Measurements from ENCODE around the gene ZC3H4. TPM values are rescaled to one million over a fixed set of nuclear protein-coding genes. Genes with fewer than 3 reads are reported as not detected.

Gene ZC3H4
- total and polyA plus RNA-seq, 4 donors: 12.2 to 51.6 (median 16.2) TPM

DNA sequence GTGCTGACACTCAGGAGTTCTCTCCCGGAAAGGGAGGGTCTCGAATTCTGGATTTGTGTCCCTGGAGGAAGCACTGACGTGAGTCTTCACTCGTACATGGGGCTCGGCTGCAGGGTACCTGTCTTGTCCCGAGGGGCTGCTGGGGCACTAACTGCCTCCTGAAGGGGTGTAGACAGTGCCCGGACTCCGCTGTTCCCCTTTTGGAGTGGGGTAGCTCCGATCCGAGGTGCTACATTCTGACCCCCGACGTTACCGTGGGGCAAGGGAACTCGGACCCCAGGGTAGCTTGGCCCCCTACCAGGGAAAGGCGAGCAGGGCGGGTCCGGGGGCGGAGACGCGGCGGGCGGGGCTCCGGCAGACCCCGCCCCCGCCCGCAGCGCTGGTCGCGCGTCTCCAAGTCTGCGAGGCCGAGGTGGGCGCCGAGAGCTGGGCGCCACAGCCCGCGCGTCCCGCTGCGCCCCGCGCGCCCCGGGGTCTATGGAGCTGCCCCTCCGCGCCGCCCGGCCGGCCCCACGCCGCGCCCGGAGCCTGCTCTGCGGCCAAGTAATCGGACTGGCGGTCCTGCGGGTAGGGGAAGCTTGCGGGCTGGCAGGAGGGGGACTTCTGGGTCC, 94.0 kb downstream of the ZC3H4 start, which contains the start of gene NPAS1:
Gene NPAS1, plus strand, starts transcription at position 407 of the 611 bp plus-strand sequence. CDS start 1,211 bp downstream, outside the sequence.
- DNase-seq (no peak), ATAC-seq (ENCODE audit: insufficient read depth, low FRiP score) (no peak)
- 2 to 3% methylated on average over 30 to 58 of the region's 58 CpGs for WGBS, 2 donors
- Histone ChIP-seq H3K4me1 (ENCODE audit: control insufficient read depth in 5 of 5, insufficient read depth in 5 of 5, low read length in 5 of 5) (peaks cover 0 to 14% (median 2%) of the 10 kb centered on the region in 5 donors), H3K36me3 (ENCODE audit: control insufficient read depth in 4 of 4, insufficient read depth in 4 of 4, low read length in 4 of 4) (no peaks in the 10 kb centered on the region), H3K27ac (ENCODE audit: low read depth in 1 of 2, low read length in 1 of 2) (no peak within 1 kb of the TSS), H3K27me3 (ENCODE audit: control insufficient read depth in 3 of 3, insufficient read depth in 3 of 3, low read length in 2 of 3) (peaks cover 5 to 45% (median 43%) of the 10 kb centered on the region in 3 donors), H3K9ac (ENCODE audit: insufficient read depth in 1 of 2, low read length in 2 of 2) (no peak within 1 kb of the TSS), H3K9me3 (ENCODE audit: control insufficient read depth in 4 of 4, insufficient read depth in 3 of 4, low read length in 3 of 4) (peaks cover 0 to 1% (median 0%) of the 10 kb centered on the region in 4 donors), H3K4me3 (no peak within 1 kb of the TSS)
- TF ChIP-seq, protein P1, sequence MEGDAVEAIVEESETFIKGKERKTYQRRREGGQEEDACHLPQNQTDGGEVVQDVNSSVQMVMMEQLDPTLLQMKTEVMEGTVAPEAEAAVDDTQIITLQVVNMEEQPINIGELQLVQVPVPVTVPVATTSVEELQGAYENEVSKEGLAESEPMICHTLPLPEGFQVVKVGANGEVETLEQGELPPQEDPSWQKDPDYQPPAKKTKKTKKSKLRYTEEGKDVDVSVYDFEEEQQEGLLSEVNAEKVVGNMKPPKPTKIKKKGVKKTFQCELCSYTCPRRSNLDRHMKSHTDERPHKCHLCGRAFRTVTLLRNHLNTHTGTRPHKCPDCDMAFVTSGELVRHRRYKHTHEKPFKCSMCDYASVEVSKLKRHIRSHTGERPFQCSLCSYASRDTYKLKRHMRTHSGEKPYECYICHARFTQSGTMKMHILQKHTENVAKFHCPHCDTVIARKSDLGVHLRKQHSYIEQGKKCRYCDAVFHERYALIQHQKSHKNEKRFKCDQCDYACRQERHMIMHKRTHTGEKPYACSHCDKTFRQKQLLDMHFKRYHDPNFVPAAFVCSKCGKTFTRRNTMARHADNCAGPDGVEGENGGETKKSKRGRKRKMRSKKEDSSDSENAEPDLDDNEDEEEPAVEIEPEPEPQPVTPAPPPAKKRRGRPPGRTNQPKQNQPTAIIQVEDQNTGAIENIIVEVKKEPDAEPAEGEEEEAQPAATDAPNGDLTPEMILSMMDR (IDR thresholded peaks at IDR 0.05; ENCODE audit: control extremely low read depth, extremely low read depth): no peak

- Histone ChIP-seq H3K27ac (ENCODE audit: low read depth in 1 of 2, low read length in 1 of 2) (no peak overlapping the region), H3K4me1 (ENCODE audit: control insufficient read depth in 5 of 5, insufficient read depth in 5 of 5, low read length in 5 of 5) (peaks cover 0 to 14% (median 2%) of the 10 kb centered on the region in 5 donors), H3K27me3 (ENCODE audit: control insufficient read depth in 3 of 3, insufficient read depth in 3 of 3, low read length in 2 of 3) (peaks cover 5 to 39% (median 37%) of the 10 kb centered on the region in 3 donors), H3K4me3 (no peak overlapping the region), H3K9ac (ENCODE audit: insufficient read depth in 1 of 2, low read length in 2 of 2) (no peak overlapping the region), H3K9me3 (ENCODE audit: control insufficient read depth in 4 of 4, insufficient read depth in 3 of 4, low read length in 3 of 4) (no peaks in the 10 kb centered on the region), H3K36me3 (ENCODE audit: control insufficient read depth in 4 of 4, insufficient read depth in 4 of 4, low read length in 4 of 4) (no peaks in the 10 kb centered on the region)
- DNase-seq (no peak), ATAC-seq (ENCODE audit: insufficient read depth, low FRiP score) (no peak)
- 45 to 47% methylated on average over 13 of the region's 13 CpGs for WGBS, 2 donors
- TF ChIP-seq, protein P1 (IDR thresholded peaks at IDR 0.05; ENCODE audit: control extremely low read depth, extremely low read depth): no peak
Observed at GRCh38 chr19:47018923-47019322, 94.7 kb downstream of the ZC3H4 start.

Other genes with a start within 250 kb of the ZC3H4 start
- 1 to 10 TPM in 1 of 2 donors, under 1 TPM in 1; 0.31 to 1.0 TPM for gene NPAS1, start 93.9 kb downstream of the ZC3H4 start, total RNA-seq
- gene NPAS1, start 93.9 kb downstream of the ZC3H4 start, polyA plus RNA-seq: 1 to 10 TPM in 1 of 2 donors, under 1 TPM in 1; 0.35 to 1.2 TPM
- 10 to 100 TPM; 12.4 to 42.4 TPM for gene TMEM160, start 65.2 kb downstream of the ZC3H4 start, total RNA-seq
- gene TMEM160, start 65.2 kb downstream of the ZC3H4 start, polyA plus RNA-seq: 10 to 100 TPM; 10.1 to 54.4 TPM
- gene SAE1, start 17.1 kb upstream of the ZC3H4 start, total RNA-seq: 10 to 100 TPM; 55.9 TPM
- gene SAE1, start 17.1 kb upstream of the ZC3H4 start, polyA plus RNA-seq: 10 to 100 TPM; 28.6 to 58.1 TPM
- 10 to 100 TPM in 1 of 2 donors, 1 to 10 TPM in 1; 4.1 to 10.8 TPM for gene BBC3, start 117.4 kb upstream of the ZC3H4 start, total RNA-seq
- 10 to 100 TPM; 18.8 to 22.0 TPM for gene BBC3, start 117.4 kb upstream of the ZC3H4 start, polyA plus RNA-seq
- gene CCDC9, start 142.7 kb upstream of the ZC3H4 start, total RNA-seq: 10 to 100 TPM; 17.5 to 44.5 TPM
- gene CCDC9, start 142.7 kb upstream of the ZC3H4 start, polyA plus RNA-seq: 10 to 100 TPM; 30.0 to 39.1 TPM
- 10 to 100 TPM in 1 of 2 donors, 1 to 10 TPM in 1; 2.4 to 33.5 TPM for gene INAFM1, start 161.1 kb upstream of the ZC3H4 start, total RNA-seq
- gene INAFM1, start 161.1 kb upstream of the ZC3H4 start, polyA plus RNA-seq: 10 to 100 TPM; 12.0 to 12.1 TPM
- gene C5AR1, start 196.1 kb upstream of the ZC3H4 start, total RNA-seq: 10 to 100 TPM in 1 of 2 donors, 1 to 10 TPM in 1; 9.6 to 81.2 TPM
- gene C5AR1, start 196.1 kb upstream of the ZC3H4 start, polyA plus RNA-seq: 100 to 1,000 TPM in 1 of 2 donors, 1 to 10 TPM in 1; 9.4 to 156 TPM
- gene C5AR2, start 218.4 kb upstream of the ZC3H4 start, total RNA-seq: 10 to 100 TPM in 1 of 2 donors, 1 to 10 TPM in 1; 2.7 to 12.6 TPM
- 10 to 100 TPM in 1 of 2 donors, 1 to 10 TPM in 1; 1.0 to 17.4 TPM for gene C5AR2, start 218.4 kb upstream of the ZC3H4 start, polyA plus RNA-seq
- gene DHX34, start 235.5 kb upstream of the ZC3H4 start, total RNA-seq: 10 to 100 TPM; 14.8 to 18.2 TPM
- 10 to 100 TPM; 13.5 to 24.2 TPM for gene DHX34, start 235.5 kb upstream of the ZC3H4 start, polyA plus RNA-seq

Measured in lung (tissue), 12 donors.